Tibial nerve (tissue), 3 donors: Measurements from ENCODE around the gene COPE.

Experiments
- CTCF ChIP-seq, 5 experiments: fragments of 200-600 bp in 3 of 5; fragments of 450-650 bp in 2 of 5; sonication (generic) in 3 of 5; IDR thresholded peaks; one replicate each; pipeline ENCODE4 v1.5.1; 2016 to 2019; ENCODE audit warnings: antibody characterized with exemption in 5 of 5, mild to moderate bottlenecking in 3 of 5, moderate library complexity in 2 of 5
- POLR2A ChIP-seq, 2 donors: fragments of 450-650 bp; IDR thresholded peaks; one replicate each; pipeline ENCODE4 v1.6.1; 2017; ENCODE audit warnings: antibody characterized with exemption in 2 of 2, mild to moderate bottlenecking in 2 of 2, moderate library complexity in 2 of 2

DNA sequence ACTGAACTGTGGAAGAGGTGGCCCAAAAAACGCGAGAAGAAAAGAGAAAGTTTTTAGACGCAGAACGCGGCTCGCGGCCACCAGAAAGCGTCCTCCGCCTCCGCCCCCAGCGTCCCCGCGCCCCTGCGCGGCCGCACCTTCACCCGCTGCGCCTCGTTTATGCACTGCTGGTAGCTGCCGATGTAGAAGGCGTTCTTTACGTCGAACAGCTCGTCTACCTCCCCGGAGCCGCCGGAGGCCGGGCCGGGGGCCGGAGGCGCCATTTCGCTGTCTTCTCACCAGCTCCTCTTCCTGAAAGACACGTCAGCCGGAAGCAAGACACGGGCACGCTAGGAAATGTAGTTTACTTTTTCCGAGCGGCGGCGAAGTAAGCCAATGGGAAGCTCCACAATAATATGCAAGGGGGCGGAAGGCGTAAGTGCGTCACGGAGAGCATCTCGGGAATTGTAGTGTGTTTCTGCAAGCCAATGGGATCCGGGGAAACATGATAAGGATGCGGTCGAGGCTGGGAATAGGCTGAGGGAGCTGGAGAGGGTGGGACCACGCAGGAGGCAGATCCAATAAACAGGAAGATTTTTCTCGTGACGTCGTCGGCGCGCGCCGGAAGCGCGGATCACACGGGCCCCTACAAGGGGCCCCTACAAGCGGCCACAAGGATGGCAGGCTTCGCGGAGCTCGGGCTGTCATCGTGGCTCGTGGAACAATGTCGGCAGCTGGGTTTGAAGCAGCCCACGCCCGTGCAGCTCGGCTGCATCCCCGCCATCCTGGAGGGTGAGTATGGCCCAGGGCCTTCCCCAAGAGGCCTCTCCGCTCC is at the start of gene COPE, which contains the start of gene DDX49:
- TF ChIP-seq CTCF (IDR thresholded peaks at IDR 0.05) (no peak), POLR2A (IDR thresholded peaks at IDR 0.05) (peak; percentile 55 to 77)
